Kidney glomerular epithelial cell (primary cell): ENCODE measurements around the gene ITGA2.

ENCODE experiments used
- DNase-seq: peaks from one replicate; lab custom pipeline; 2025; lab: John Stamatoyannopoulos, UW

The ITGA2 gene

DNA sequence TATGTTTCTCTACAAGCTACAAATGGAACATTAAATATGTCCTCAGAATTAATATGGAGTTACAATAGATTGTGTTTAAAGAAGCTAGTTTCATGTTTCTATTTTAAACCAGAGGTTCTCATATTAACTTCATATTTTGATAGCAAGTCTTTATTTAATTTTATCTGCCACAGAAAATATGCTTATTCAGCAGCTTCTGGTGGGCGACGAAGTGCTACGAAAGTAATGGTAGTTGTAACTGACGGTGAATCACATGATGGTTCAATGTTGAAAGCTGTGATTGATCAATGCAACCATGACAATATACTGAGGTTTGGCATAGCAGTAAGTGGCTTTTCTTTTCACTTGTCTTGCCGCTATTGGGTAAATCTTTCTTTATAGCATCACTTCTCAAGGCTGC lies 66.2 kb downstream of the ITGA2 start:
- no peak for DNase-seq

DNA sequence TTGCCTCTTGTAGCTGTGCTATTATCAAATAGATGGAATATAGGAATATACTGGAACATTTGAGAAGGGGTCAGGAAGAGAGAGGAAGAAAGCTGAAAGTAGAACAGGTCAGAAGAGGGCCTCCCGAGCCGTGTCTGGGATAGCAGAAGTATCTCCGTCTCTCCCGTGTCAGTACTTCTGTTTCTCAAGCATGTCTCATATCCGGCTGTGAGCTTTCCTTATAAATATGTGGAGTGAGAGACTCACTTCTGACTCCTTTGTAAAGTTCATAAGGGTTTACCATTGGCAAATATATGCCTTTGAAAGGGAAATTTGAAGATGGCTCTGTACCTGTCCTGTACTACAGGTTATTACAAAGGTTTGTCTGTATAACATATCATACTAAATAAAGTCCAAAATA lies 70.1 kb downstream of the ITGA2 start:
- no peak for DNase-seq

DNA sequence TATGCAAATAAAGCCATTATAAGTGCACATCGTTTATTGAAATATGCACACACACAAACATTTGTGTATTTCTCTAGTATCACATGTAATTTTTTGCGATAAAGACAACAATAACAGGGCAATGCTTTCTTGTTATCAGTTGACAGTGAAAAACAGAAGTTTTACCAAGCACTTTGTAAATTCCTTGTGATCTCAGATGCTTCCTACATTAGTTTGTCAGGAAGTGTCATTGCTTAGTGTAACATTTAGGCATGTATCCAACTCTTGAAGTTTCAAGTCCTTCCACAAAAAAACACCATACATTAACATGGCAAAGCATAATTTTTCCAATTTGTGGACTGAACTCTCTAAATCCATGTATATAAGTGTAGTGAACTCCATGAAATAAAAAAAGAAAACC lies 74.0 kb downstream of the ITGA2 start:
- DNase-seq = no peak

DNA sequence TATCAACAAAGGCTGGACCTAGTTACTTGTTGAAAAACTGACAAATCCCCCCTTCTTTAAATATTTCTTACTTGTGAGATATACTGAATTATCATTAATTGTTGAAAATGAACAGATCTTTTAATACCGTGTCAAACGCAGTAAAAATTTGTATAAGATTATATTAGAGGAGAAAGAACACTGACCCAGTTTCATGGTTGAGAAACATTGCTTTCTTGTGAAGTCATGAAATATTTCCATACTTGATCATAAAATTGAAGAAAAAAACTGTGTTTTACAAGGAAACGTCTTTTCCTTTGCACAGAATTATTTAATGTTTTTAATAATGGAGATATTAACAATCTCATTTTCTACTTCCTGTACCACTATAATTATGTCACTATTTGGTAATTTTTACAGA lies 74.6 kb downstream of the ITGA2 start:
- DNase-seq = no peak

DNA sequence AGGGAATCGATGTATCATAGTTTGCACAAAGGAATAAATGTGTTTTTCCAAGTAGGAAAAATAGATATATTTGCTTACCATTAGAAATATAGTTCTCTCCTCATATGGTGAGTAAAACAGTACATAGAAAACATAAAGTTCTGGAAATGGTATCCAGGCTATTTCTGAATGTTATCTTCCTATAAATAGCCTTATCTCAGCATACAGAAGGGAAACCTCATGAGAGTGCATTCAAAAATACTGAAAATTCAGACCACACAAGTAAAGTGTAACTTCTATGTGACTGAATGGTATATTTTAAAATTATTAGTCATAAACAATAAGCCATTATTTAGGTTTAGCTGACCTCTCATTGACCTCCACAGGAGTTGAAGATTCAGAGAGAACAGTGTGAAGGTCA lies 76.9 kb downstream of the ITGA2 start:
- no peak for DNase-seq

DNA sequence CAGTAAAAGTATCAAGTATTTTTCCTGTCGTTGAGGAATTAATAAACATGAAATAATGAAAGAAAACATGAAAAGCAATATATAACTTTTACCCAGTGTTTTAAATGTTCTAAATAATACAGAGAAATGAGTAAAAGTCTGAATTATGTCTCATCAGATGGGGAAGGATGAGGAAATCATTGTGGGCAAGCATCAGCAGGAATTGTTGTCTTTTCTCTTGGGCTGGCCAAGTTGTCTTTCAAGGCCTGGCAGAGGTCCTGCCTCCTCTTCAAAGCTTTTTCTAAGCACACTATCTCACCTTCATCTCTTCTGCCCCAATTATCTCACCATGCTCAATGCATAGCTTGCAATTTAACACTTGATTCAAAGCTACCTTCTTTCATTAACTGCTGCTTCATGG lies 78.5 kb downstream of the ITGA2 start:
- no peak for DNase-seq

DNA sequence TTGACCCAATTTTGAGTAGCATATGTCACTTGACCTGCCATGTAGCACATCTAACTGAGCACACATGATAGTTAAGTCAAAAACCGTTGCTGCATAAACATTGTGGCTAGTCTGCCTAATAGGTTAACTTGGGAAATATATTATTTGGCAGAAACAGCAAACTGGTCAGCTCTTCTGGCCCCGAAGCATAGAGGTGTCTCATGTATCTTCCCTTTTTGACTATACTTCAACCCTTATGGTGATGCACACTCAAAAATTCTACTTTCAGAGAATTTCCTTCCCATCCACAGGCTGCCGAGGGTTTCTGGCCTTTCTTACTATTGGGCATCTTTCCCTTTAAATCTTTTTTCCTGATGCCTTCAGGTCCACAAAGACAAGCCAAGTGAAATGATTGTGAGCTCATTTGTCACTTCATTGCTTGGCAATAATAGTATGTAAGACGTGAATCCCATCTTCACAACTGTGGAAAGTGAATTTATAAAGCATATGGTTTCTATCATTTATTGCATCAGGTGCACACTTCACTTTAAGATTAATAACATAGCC lies 79.2 kb downstream of the ITGA2 start:
- no peak for DNase-seq

DNA sequence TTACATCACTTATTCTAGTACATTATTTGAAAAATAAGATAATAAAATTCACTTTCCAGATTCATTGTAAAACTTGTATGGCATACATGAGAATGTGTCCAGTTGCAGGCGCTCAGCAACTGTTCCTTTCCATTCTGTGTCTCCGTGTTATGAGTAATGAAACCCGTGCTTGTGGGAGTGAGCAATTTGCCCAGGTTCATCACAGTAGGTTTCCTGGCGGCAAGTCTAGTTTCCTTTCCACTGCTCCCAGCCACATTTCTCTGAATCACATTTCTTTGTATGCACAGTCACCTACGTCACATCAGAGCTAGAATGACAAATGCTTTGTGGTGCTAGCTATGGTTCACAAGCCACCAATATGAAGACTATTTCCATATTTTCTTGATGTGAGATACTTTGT lies 80.5 kb downstream of the ITGA2 start:
- DNase-seq = no peak

DNA sequence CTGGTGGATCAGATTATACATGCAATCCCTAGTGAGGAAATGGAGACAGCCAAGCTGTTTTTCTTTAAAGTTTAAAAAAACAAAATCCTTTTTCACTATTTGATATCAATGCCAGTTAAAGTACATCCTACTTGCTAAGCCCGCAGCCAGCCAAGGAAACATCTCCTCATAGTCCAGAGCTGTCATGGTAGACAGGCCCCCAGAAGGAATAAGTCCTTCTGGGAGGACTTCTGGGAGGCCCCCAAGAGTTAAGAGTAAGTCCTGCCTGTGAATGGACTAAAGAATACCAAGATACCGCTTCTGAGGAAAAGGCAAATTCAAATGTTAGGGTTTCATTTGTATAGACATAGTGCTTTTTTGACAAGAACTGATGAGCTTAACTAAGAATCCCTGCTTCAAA lies 82.1 kb downstream of the ITGA2 start:
- no peak for DNase-seq

DNA sequence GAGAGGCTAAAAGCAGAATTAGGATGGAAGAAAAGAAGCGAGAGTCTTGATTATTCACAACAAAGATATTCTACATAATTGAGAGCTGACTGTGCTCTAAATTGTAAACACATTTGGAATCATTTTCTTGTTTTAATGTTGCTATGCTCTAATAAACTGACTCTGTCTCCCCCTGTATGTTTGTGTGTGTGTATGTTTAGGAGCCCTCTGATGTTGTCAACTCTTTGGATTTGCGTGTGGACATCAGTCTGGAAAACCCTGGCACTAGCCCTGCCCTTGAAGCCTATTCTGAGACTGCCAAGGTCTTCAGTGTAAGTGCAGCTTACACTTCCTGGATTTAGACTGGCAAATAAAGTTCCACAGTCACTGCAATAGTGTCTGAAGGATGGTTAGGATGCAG lies 82.6 kb downstream of the ITGA2 start:
- no peak for DNase-seq

DNA sequence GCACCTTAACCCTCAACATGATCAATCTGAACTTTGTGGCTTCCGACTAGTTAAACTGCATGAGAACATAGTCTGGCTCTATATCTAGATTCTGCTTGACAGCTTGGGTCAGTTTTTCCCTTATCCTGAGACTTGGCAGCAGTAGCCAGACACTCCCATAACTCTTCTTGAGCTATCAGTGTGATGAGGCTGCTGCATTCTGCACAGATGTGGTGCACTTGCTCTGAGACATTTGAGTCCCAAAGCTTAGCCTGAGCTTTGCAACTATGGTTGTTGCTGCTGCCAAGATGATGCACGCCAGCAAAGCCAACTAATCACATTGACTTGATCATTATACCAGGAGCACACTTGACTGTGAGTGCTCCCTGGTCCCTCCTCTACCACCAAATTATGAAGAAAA lies 84.2 kb downstream of the ITGA2 start:
- DNase-seq = no peak

DNA sequence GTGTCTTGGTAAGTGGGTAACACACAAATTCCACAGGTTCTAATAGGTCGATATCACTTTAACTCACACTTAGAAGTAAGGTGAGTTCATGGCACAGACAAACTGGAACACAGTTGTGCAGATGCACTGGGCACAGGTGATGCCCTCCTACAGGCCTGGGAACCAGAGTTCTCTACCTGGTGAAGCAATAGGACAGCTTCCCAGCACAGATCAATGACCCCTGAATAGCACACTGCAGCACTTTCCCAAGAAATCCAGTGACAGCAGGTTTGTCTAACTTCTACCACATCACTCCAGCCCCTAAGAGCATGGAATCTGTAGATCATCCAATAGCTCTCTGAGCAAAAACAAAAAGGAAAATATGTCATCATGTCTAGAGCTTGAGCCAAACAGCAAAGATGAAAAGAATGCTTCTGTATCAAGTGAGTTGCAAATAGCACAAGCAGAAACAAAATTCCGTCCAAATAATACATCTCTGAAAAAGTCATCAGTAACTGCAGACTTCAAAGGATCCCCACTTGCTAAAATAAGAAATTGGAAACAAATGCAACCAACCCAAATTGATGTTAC lies 86.9 kb downstream of the ITGA2 start:
- no peak for DNase-seq

DNA sequence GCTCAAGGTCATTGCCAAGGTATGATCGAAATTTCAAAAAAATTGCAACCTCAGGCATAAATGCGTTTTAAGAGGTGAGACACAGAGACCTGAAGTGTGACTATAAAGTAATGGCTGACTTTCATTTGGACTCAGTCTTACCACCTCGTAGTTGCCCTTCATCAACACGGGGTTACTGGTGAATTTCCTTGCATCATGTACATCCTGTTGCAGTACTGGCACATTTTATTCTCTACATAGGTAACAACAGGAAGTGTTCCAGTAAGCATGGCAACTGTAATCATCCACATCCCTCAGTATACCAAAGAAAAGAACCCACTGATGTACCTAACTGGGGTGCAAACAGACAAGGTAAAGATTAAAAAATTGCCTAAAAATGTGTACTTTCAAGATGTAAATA lies 91.1 kb downstream of the ITGA2 start:
- no peak for DNase-seq

DNA sequence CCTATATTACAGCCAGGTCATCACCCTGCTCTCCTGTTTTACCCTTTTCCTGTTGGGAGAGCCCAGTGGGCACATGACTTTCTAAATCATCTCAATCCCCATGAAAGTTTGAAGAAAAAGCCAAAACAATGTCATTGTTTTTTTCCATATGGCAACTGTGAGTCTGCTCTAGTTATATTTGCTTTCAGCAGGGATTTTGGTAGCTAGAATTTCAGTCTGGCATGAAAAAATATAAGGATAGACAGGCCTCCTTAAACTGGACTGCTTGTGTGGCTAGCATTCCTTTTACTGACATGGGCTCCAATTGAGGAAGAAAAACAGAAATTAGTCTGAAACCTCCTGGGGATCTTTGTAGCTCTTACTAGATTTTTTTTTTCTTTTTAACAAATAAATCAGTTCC lies 94.8 kb downstream of the ITGA2 start:
- no peak for DNase-seq

DNA sequence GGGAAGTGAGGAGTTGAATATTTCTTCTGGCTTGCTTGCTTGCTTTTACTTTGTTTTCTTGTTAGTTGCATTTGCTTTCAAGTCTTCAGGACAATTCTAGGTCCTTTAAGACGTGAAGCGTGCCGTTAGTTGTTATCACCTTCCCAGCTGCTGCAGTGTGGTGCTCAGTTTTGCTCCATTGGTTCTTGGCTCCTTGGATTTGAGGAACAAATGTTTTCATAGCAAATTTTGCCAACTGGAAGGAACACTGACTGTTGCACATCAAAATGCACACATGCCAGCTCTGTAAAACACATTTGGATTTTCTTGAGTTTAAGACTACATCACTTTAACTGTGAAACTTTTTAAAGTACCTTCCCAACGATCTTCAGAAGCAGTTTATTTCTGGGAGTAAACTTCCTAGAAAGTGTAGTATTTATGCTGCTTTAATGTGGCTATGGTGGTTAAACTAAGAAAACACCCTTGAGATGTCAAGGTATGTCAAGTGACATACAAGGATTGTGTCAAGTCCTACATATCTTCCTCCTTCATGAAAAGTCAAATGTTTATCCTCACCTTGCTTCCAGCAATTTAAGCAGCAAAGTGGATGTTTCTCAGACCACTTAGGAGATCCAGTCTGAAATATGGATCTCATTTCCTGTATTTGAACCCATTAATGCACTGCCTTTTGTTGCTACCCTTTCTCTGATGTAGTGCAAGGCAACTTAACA lies 95.5 kb downstream of the ITGA2 start:
- DNase-seq = no peak

DNA sequence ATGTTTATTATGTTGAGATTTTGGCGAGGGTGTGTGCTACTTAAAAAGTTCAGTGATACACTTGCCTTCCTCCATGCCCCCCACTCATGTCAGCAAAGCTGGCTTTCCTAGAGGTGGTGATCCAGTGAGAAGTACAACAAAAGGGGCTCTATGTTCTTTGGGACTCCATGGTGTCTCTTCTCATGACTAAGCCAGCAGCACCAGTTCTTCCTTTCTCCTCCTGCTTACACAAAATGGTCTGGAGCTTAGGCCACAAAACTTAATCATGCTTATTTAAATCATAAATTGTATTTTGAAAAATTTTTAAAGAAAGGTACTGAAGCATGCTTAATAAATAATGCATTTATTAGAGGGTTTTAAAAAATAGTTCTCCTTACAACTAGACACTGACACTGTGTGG lies 98.0 kb downstream of the ITGA2 start:
- no peak for DNase-seq

DNA sequence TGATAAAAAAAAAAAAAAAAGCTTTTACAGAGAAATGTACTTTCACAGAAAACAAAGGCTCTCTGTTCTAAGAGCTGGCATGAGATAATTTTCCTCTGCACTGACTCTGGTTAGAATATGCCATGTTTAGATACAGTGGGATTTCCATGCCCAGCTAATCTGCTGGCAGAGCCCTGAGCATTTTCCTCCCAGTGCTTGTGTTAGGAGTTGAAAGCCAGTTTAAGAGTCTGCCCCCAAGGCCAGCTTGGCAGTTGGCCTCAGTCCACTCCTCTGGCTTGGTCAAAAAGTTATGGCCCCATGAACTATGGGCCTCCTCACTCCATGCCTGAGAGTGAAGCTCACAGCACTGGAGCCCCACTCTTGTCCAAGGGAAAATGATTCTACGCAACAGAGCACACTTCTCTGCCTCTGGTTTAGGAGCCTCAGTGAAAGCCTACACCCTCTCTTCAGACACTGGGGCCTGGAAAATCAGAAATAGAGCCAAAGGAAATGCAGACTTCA lies 98.5 kb downstream of the ITGA2 start:
- no peak for DNase-seq

DNA sequence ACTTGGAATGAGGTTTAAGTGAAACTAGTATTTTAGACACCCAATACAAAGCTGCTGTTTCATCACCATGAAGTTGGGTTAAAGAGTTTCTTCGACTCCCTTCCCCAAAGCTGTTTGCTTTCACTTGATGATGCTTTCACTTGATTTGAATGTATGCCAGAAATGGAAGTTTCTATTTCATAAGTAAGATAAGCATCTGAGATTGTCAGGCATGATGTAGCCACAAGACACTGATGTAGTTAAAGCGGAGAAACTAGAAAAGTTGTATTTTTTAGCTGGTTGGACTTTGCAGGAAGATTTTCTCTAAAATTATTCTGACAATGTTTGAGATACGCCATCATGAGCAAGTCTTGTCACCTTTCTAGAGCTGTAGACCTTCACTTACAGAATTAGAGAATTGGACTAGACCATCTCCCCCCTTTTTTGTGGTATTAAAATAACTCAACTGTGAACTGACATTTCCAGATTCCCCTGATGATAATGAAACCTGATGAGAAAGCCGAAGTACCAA lies 100.4 kb downstream of the ITGA2 start:
- DNase-seq = no peak

DNA sequence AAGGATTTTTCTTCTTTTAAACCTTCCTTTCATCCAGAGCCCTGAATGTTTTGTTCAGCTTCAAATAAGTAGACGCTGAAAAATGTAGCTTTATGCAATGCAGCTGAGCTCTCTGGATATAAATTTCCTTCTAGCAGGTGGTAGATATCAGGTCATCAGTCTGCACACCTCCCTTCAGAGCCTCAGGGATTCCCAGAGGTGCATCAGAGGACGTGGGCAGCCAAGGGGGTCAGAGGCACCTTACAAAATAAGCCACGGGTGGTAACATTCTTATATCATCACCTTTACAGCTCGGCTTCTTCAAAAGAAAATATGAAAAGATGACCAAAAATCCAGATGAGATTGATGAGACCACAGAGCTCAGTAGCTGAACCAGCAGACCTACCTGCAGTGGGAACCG lies 101.1 kb downstream of the ITGA2 start:
- DNase-seq = no peak

DNA sequence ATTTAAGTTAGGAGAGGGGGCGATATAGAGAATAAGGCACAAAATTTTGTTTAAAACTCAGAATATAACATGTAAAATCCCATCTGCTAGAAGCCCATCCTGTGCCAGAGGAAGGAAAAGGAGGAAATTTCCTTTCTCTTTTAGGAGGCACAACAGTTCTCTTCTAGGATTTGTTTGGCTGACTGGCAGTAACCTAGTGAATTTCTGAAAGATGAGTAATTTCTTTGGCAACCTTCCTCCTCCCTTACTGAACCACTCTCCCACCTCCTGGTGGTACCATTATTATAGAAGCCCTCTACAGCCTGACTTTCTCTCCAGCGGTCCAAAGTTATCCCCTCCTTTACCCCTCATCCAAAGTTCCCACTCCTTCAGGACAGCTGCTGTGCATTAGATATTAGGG lies 102.1 kb downstream of the ITGA2 start:
- DNase-seq = peak; percentile 80

DNA sequence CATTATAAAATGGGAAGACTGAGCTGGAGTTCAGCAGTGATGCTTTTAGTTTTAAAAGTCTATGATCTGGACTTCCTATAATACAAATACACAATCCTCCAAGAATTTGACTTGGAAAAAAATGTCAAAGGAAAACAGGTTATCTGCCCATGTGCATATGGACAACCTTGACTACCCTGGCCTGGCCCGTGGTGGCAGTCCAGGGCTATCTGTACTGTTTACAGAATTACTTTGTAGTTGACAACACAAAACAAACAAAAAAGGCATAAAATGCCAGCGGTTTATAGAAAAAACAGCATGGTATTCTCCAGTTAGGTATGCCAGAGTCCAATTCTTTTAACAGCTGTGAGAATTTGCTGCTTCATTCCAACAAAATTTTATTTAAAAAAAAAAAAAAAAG lies 103.1 kb downstream of the ITGA2 start:
- DNase-seq = no peak

DNA sequence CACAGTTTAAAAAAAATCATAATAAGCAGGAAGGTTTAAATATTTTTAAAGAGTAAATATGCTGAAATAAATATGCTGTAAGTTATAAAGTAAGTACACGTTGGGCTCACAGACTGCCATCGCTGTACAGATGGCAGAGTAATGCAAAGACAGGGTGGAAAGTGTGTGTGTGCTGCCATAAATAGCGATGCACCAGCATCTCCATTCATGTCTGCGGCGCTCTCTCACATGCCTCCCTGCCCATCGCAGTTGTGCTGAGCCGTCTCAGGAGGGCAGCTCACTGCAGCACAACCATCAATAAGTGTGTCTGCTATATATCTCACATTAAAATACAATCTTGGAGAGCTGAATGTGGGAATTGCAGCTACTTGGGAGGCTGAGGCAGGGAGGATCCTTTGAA lies 106.1 kb downstream of the ITGA2 start:
- no peak for DNase-seq

DNA sequence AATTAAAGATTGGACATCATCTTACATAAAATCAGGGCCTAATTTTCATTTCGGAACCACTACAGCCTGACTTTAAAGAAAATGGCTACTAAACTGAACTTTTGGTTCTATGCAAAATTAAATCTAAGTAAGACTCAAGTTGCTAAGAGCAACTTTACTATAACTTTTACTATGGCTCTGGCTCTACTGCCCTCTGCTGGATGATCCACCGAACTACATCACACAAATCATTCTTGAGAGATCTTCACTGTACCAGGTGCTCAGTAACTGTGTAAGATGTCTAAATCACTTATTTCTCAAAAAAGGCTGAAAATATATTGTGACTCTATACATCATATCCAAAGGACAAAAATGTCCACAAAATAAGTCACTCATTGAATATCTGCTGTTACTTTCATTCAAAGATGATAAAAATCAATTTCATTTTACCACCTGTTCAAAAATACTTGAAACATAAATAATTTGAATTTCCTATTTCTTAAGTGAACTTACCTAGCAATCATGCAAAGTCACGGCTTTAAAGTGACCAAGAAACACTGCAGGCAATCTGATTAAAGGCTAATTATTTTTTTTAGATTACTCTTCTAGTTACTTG lies 106.9 kb downstream of the ITGA2 start:
- DNase-seq = peak; percentile 65
